Bronchial epithelial cell (primary cell): ENCODE data around the gene METRN. TPM values are rescaled to one million over a fixed set of nuclear protein-coding genes. Genes with fewer than 3 reads are reported as not detected.

Experiments used
- DNase-seq: peaks from one replicate; pipeline ENCODE4 v3.0.0-alpha.2; 2010; ENCODE audit warnings: low read depth
- FAIRE-seq: peaks from 2 replicates; lab custom pipeline; 2011; peaks lifted over from hg19 to GRCh38; lab: Jason Lieb, UNC
- H3K27me3 ChIP-seq: 2 replicates; pipeline ENCODE4 v1.5.1; 2011; ENCODE audit warnings: low read length; ENCODE audit not compliant: control insufficient read depth, insufficient read depth
- H3K36me3 ChIP-seq: 2 replicates; pipeline ENCODE4 v1.5.1; 2011; ENCODE audit warnings: low read length; ENCODE audit not compliant: control insufficient read depth, insufficient read depth
- H3K4me3 ChIP-seq: 2 replicates; pipeline ENCODE4 v1.5.1; 2011; ENCODE audit warnings: mild to moderate bottlenecking, low read depth, low read length, control low read depth
- total RNA-seq: library from RNA; depleted of rRNA; stranded (reverse); fragments of >200 nt; gene quantifications from 2 replicates; pipeline ENCODE4 v1.2.1, GENCODE V29; 2014
- TF ChIP-seq, protein P1 (sequence below): IDR thresholded peaks from 2 replicates; pipeline ENCODE4 v1.5.1; 2011; ENCODE audit warnings: mild to moderate bottlenecking, moderate library complexity, low read length, control low read depth, inconsistent platforms; ENCODE audit not compliant: insufficient read depth, severe bottlenecking

The METRN gene
- total RNA-seq, 1 donor from 2014 or later = 63.7 TPM

DNA sequence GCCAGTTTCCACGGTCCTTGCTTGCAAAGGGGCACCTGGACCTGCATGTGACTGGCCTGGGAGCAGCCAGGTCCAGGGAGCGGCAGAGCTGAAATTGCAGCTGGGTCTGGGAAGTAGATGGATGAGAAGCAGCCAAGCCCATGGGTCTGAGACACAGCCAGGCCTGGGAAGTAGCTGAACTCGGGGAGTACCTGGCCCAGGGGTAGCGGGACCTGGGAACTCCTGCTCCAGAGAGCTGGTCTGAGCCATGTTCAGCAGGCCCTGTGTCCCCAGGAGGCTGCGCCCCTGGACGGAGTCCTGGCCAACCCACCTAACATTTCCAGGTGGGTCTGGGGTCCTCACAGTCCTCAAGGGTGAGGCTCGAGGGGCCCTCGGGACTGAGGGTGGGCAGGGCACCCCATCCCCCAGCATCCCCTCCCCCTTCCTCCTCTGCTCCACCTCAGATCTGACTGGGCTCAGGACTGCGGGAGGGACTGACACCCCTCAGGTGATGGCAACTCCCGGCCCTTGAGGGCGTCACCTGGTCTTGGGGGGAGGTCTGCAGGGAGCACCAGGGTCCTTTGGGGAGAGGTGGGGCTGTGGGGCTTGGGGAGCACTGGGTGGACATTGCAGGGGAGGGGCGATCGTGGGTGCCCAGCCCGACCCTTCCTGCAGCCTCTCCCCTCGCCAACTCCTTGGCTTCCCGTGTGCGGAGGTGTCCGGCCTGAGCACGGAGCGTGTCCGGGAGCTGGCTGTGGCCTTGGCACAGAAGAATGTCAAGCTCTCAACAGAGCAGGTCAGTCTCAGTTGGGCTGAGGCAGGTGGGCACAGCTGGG, 48.7 kb downstream of the METRN start:
- FAIRE-seq (no peak), DNase-seq (no peak)
- TF ChIP-seq, protein P1, sequence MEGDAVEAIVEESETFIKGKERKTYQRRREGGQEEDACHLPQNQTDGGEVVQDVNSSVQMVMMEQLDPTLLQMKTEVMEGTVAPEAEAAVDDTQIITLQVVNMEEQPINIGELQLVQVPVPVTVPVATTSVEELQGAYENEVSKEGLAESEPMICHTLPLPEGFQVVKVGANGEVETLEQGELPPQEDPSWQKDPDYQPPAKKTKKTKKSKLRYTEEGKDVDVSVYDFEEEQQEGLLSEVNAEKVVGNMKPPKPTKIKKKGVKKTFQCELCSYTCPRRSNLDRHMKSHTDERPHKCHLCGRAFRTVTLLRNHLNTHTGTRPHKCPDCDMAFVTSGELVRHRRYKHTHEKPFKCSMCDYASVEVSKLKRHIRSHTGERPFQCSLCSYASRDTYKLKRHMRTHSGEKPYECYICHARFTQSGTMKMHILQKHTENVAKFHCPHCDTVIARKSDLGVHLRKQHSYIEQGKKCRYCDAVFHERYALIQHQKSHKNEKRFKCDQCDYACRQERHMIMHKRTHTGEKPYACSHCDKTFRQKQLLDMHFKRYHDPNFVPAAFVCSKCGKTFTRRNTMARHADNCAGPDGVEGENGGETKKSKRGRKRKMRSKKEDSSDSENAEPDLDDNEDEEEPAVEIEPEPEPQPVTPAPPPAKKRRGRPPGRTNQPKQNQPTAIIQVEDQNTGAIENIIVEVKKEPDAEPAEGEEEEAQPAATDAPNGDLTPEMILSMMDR = no peak
- H3K4me3 ChIP-seq = no peak overlapping the region
- no peaks in the 10 kb centered on the region for H3K27me3 ChIP-seq
- no peaks in the 10 kb centered on the region for H3K36me3 ChIP-seq

DNA sequence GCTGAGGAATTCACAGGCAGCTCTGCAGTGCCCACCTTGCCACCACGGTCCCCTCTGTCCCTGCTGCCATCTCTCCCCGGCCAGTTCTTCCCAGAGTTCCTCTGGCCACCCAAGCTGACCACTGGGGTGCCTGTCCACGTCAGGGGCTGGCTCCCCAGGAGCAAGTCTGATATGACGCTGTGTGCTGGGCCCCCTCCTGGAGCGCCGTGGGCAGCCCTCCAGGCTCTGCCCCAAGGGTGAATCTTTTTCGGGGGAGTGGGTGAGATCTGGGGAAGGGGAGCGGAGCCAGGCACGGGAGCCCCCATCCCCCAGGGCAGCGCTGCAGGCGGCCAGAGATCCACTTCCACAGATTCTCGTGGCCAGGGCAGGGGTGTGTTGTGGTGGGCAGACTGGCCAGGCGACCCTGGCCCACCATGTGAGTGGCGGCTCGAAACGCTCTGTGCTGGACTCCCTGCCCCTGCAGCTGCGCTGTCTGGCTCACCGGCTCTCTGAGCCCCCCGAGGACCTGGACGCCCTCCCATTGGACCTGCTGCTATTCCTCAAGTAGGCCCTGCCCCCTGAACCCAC, 49.3 kb downstream of the METRN start:
- DNase-seq (no peak), FAIRE-seq (no peak)
- Histone ChIP-seq H3K36me3 (no peaks in the 10 kb centered on the region), H3K27me3 (no peaks in the 10 kb centered on the region), H3K4me3 (no peak overlapping the region)
- TF ChIP-seq, protein P1 = no peak

DNA sequence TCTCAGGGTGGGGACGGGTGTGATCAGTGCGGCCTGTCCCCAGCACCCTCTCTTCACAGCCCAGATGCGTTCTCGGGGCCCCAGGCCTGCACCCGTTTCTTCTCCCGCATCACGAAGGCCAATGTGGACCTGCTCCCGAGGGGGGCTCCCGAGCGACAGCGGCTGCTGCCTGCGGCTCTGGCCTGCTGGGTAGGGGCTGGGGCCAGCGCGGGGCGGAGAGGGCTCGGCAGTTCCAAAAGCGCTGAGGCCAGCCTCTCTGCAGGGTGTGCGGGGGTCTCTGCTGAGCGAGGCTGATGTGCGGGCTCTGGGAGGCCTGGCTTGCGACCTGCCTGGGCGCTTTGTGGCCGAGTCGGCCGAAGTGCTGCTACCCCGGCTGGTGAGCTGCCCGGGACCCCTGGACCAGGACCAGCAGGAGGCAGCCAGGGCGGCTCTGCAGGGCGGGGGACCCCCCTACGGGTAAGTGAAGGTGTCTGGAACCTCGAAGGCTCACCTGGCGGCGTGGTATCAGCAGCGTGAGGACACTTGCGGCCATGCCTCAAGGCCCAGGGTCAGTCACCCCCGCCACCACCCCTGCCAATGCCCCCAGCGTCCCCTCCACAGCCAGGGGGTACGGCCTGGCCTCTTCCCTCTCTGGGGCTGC, 50.0 kb downstream of the METRN start:
- no peak for FAIRE-seq
- H3K27me3 ChIP-seq = no peaks in the 10 kb centered on the region

DNA sequence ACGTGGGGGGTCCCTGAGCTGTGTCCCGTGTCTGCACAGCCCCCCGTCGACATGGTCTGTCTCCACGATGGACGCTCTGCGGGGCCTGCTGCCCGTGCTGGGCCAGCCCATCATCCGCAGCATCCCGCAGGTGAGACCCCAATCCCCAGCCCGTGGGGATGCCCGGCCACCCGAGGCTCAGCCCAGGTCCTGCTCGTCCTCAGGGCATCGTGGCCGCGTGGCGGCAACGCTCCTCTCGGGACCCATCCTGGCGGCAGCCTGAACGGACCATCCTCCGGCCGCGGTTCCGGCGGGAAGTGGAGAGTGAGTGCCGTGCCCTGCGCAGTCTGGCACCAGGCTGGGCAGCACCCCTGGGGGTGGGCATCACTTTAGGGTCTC, 50.6 kb downstream of the METRN start:
- TF ChIP-seq, protein P1 = no peak
- no peak for FAIRE-seq
- Histone ChIP-seq H3K27me3 (no peaks in the 10 kb centered on the region), H3K4me3 (no peak overlapping the region), H3K36me3 (no peaks in the 10 kb centered on the region)
- no peak for DNase-seq

More for the DNA sequence above, 50.0 kb downstream of the METRN start:
- H3K36me3 ChIP-seq = no peaks in the 10 kb centered on the region
- no peak overlapping the region for H3K4me3 ChIP-seq
- TF ChIP-seq, protein P1 = no peak
- no peak for DNase-seq

DNA sequence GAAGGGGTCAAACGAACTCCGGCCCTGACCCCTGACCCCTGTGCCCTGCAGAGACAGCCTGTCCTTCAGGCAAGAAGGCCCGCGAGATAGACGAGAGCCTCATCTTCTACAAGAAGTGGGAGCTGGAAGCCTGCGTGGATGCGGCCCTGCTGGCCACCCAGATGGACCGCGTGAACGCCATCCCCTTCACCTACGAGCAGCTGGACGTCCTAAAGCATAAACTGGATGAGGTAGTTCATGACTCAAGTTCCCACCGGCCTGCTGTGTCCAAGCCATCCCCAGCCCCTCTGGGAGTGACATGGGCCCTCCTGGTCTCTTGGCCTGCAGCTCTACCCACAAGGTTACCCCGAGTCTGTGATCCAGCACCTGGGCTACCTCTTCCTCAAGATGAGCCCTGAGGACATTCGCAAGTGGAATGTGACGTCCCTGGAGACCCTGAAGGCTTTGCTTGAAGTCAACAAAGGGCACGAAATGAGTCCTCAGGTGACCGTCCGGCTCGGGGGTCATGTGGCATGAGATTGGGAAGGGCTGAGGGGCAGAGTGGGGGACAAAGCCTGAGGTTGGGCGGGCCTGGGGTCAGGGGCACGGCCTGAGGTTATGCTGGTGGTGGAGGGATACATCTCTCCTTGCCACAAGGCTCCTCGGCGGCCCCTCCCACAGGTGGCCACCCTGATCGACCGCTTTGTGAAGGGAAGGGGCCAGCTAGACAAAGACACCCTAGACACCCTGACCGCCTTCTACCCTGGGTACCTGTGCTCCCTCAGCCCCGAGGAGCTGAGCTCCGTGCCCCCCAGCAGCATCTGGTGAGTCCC, 51.3 kb downstream of the METRN start:
- Histone ChIP-seq H3K4me3 (no peak overlapping the region), H3K36me3 (no peaks in the 10 kb centered on the region), H3K27me3 (no peaks in the 10 kb centered on the region)
- FAIRE-seq (no peak), DNase-seq (no peak)
- TF ChIP-seq, protein P1 = no peak
